Upper lobe of right lung (tissue), 1 donor: ENCODE data around the gene TRAFD1. TPM values are rescaled to one million over a fixed set of nuclear protein-coding genes. Genes with fewer than 3 reads are reported as not detected.

Experiments used
- ATAC-seq: fragments of 200-7000 bp; cut with Tn5 transposase; one replicate; pipeline ENCODE4 v1.9.1; 2020; ENCODE audit warnings: mild to moderate bottlenecking, moderate library complexity
- DNase-seq: peaks from one replicate; pipeline ENCODE4 v3.0.0-alpha.2; 2020
- H3K27ac ChIP-seq: fragments of 200-600 bp; one replicate; pipeline ENCODE4 v1.8.0; 2022
- H3K27me3 ChIP-seq: fragments of 200-600 bp; one replicate; pipeline ENCODE4 v1.8.0; 2022; ENCODE audit warnings: mild to moderate bottlenecking
- H3K36me3 ChIP-seq: fragments of 200-600 bp; one replicate; pipeline ENCODE4 v1.8.0; 2022
- H3K4me1 ChIP-seq: fragments of 200-600 bp; one replicate; pipeline ENCODE4 v1.8.0; 2022
- H3K4me3 ChIP-seq: fragments of 200-600 bp; one replicate; pipeline ENCODE4 v1.8.0; 2022; ENCODE audit warnings: mild to moderate bottlenecking
- H3K9me3 ChIP-seq: fragments of 200-600 bp; one replicate; pipeline ENCODE4 v1.8.0; 2022
- CTCF ChIP-seq: fragments of 200-600 bp; IDR thresholded peaks from one replicate; pipeline ENCODE4 v1.8.0; 2022; ENCODE audit warnings: antibody characterized with exemption
- intact Hi-C: fragments of 100-400 bp; cut with DNase I; formaldehyde crosslinking; loops from one replicate; pipeline ENCODE4 v1.11.0; 2022
- total RNA-seq: library from RNA; stranded (reverse); fragmentation: NEBNext Ultra II Directional; extraction: Animal tissue kit (Norgen Biotek cat#: 25700); gene quantifications from one replicate; pipeline ENCODE4 v1.2.1, GENCODE V29; 2021
- donor health status: DM: no; HTN: yes; CAD: no; lungs with severe emphysema.

The TRAFD1 gene
- total RNA-seq, 1 donor from 2014 or later: 35.3 TPM

GRCh38 chr12:112185093-112185923 is 59.9 kb downstream of the TRAFD1 start:
- TF ChIP-seq CTCF: no peak
- intact Hi-C loops: no loop called here
- Histone ChIP-seq H3K27me3 (no peaks in the 10 kb centered on the region), H3K36me3 (peaks cover 50% of the 10 kb centered on the region), H3K27ac (no peak overlapping the region), H3K4me3 (no peak overlapping the region), H3K4me1 (no peaks in the 10 kb centered on the region), H3K9me3 (no peaks in the 10 kb centered on the region)
- ATAC-seq: peak; percentile 34
- DNase-seq: no peak

DNA sequence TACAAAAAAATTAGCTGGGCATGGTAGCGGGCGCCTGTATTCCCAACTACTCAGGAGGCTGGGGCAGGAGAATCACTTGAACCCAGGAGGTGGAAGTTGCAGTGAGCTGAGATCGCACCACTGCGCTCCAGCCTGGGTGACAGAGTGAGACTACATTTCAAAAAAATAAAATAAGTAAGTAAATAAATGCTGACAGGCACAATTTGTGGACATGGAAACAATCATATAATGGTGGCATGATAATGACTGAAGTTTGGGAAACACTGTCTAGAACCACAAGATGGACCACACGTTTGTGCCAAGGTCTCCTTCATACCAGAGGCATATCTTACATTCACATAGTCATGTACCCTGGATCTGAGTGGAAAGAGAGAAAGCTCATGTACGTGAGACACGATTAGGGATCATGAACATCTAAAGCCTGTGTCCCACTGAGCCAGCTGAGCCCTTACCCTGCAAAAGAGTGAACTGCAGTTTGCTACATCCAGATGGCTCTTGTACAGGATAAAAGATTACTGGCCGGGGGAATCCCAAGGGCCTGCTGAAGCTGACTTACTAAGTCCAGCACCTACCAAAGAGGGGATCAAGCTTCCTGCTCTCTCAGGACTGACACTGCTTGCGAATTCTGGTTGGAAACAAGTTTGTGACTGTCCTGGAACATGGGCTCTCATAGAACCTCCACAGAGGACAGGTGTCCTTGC is 62.9 kb downstream of the TRAFD1 start:
- no peak for DNase-seq
- intact Hi-C loops: no loop called here
- Histone ChIP-seq H3K4me3 (no peak overlapping the region), H3K9me3 (no peaks in the 10 kb centered on the region), H3K27ac (no peak overlapping the region), H3K27me3 (no peaks in the 10 kb centered on the region), H3K36me3 (peaks cover 58% of the 10 kb centered on the region), H3K4me1 (peaks cover 4% of the 10 kb centered on the region)
- no peak for ATAC-seq
- no peak for TF ChIP-seq CTCF

DNA sequence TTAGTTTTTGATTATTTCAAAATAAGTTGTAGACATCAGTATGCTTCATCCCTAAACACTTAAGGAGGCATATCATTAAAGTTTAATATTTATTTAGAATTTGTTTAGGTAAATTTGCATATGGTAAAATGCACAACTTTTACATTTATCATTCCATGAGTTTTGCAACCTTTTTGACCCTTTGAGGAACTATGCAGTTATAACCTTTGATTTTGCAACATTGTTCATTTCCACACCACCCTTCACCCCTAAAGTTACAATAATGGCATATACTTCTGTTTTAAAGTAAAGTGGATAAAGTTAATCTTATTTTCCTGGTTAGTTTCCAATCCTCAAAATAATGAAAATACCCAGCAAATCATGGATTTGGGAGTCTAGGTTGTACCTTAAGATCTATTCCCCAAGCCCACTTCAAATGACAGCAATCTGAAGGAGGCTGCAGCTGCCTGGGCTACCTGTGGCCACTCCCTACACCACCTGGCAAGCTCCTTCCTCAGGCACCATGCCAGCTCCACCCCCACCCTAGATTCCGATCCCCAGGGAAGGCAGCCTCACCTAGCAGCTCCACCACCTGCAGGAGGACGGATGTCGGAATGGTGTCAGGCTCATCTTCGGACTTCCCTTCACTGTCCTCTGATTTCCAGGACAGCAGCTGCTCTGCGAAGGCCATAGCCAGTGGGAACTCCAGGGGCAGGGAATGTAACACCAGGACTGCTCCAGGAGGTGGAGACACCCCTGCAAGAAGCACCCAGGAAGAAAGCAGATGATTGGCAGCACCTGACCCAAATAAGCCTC is 65.1 kb downstream of the TRAFD1 start:
- ATAC-seq: peak; percentile 69
- intact Hi-C loops: loop anchor here (10.0 kb wide), 1 partner anchor 194 kb away; the partner anchor contains the start of gene HECTD4
- Histone ChIP-seq H3K36me3 (peaks cover 60% of the 10 kb centered on the region), H3K27ac (no peak overlapping the region), H3K9me3 (no peaks in the 10 kb centered on the region), H3K4me3 (no peak overlapping the region), H3K27me3 (no peaks in the 10 kb centered on the region), H3K4me1 (peaks cover 4% of the 10 kb centered on the region)
- TF ChIP-seq CTCF: no peak
- peak; percentile 71 for DNase-seq

GRCh38 chr12:112191201-112191600 is 65.8 kb downstream of the TRAFD1 start:
- intact Hi-C loops: loop anchor here (10.0 kb wide), 1 partner anchor 194 kb away; the partner anchor contains the start of gene HECTD4
- peak overlapping the region; percentile 14 for H3K27ac ChIP-seq
- ATAC-seq (no peak), DNase-seq (no peak)
- H3K9me3 ChIP-seq: no peaks in the 10 kb centered on the region
- no peak for TF ChIP-seq CTCF
- H3K27me3 ChIP-seq: no peaks in the 10 kb centered on the region
- peaks cover 63% of the 10 kb centered on the region for H3K36me3 ChIP-seq
- peaks cover 4% of the 10 kb centered on the region for H3K4me1 ChIP-seq
- no peak overlapping the region for H3K4me3 ChIP-seq

GRCh38 chr12:112191840-112192321 is 66.5 kb downstream of the TRAFD1 start:
- Histone ChIP-seq H3K4me3 (no peak overlapping the region), H3K9me3 (no peaks in the 10 kb centered on the region), H3K4me1 (peaks cover 4% of the 10 kb centered on the region), H3K27ac (peak overlapping the region; percentile 14), H3K27me3 (no peaks in the 10 kb centered on the region), H3K36me3 (peaks cover 63% of the 10 kb centered on the region)
- intact Hi-C loops: loop anchor here (10.0 kb wide), 1 partner anchor 193 kb away; the partner anchor contains the start of gene HECTD4
- no peak for DNase-seq
- no peak for ATAC-seq
- TF ChIP-seq CTCF: no peak
